ENCODE measurements around the gene SNX10.

Gene SNX10

DNA sequence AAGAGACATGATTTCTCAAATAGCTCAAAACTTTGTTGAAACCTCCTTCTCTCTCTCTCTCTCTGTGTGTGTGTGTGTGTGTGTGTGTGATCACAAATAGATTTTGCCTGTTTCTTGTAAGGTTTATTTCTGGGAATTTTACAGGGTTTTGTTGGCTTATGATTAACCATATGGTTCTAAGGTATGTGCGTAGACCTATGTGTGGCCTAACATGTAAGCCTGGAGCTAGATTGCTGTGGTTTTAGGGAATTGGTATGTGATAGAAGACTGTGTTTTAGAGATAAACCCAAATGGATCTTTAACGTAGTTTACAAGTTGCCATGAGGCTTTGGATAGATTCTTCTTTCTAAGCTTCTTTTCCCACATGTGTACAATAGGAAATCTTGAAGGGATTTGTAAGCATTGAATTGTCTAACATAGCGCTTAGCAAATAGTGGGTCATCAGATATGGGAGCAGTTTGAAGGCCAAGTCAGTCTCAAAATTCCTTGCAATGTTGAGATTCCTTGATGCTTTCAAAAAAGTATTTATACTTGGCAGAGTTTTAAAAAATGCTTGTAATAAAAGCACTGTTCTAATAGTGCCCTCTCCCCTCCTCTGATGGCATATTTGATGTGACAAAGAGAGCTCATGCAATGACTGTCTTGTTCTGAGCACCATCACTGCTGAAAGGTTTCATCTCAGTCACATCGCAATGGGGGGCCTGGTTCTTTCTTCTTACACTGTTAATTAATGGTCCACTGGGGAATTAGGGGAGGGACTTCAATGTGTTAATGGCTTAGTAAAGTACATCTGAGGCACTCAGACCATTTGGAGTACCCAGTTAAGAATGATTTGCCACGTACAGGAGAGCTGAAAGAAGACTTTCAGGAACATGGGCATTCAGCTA lies 118.2 kb downstream of the SNX10 start:
- DNase-seq, result no peak

DNA sequence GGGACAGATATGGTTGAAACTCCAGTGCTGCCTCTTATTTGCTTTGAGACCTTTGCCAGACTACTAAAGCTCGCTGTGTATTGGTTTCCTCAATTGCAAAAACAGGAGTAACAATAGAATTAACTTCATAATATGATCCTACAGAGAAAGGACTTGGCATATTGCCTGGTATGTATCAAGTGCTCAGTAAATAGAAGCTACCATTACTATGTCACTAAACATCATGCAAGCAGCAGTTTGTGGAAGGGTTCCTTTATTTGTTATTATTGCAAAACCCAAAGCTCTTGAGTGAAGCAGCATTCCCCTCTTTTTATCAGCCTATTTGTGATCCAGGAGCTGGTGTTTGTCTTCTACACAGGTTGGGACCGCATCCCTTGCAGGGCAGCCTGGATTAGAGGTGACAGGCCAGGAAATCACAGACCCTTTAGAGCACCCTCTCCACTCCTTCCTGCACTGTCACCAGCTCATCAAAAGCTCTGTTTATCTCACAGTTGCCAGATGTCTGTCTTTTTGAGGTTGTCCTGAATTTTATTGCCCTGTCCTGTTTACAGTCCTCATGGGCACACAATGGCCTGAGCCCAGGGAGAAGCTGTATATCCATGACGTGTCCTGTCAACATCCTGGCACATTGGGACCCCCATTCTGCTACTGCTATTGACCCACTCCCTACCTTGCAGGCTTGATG lies 121.5 kb downstream of the SNX10 start:
- DNase-seq, result no peak

DNA sequence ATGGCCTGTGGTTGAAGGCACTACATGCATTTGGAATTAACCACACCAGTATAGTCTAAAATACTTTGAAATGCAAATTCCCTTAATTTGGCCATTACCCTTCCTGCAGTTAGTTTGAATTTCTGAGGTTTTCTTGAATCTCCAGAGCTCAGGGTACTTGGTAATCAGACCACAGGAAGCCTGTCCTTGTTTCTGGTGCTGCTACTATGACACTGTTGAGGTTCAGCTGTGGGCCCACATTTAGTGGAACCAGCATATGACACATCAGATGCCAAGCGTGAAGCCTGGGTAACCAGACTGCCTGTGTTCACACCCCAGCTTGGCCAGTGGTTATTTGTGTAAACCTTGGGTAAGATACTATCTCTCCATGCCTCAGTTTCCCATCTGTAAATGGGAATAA lies 124.3 kb downstream of the SNX10 start:
- DNase-seq, result no peak

DNA sequence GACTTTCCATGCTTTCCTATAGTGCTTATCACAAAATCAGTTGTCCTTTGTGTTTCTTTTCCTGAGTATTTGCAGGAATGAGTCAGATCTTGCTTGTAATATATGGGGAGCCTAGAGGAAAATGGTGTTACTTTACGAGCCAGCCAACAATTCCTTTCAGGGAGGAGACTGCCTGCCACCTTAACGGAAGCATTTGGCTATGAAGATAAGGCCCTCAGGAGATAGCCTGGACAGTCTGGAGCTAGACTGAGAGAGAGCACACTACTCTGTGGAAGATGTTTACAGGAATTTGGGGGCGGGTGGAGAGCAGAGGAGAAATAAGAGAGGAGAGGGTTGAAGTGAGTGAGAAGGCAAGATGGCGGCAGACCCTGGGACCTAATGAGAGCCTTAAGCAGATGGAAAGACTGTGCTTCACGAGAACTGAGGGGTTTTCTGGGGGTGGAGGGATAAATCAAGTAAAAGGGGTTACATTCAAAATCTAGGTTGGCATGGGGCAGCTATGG lies 126.3 kb downstream of the SNX10 start:
- DNase-seq, result no peak

DNA sequence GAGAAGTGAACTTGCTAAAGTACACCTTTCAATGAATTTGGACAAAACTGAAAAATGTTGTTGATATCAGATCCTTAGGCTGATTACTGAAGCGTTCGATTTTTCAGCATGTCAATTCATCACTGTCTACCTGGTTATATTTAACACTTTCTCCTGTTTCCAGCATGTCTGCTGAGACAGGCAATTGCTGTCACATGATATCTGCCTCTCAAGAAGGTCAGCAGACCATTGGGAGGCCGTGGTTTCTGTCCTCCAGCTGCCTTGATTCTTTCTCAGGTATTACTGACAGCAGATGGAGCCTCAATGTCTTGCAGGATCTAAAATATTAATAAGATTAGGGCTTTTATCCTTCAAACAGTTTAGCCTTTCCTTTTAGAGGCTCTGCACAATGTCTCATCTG lies 127.5 kb downstream of the SNX10 start:
- no peak for DNase-seq

DNA sequence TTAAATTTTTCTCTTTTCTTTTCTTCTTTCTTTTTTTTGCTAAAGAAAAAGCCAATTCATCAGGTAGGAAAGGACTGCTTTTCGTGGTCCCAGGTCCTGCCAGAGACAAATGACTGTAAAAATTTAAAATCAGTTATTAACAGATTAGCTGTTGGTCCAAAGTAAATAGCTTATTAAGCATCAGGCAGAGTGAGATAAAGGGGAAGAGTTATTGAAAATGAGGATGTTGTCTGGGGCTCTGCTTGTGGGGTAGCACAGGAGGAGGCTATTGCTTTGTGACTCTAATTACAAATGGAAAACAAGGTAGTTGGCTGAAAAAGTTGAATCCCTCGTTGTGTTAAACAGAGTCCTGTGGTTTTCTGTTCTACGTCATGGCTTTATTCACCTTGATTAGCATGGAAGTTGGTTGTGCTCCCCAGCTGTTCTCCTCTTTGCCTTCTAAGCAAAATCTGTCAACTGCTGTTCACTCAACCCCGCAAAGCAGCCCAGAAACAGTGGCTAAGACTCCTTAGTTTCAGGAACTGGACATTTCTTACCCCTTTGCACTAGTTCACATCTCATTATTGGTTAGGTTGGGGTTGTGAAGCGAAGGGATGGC lies 128.9 kb downstream of the SNX10 start:
- no peak for DNase-seq

DNA sequence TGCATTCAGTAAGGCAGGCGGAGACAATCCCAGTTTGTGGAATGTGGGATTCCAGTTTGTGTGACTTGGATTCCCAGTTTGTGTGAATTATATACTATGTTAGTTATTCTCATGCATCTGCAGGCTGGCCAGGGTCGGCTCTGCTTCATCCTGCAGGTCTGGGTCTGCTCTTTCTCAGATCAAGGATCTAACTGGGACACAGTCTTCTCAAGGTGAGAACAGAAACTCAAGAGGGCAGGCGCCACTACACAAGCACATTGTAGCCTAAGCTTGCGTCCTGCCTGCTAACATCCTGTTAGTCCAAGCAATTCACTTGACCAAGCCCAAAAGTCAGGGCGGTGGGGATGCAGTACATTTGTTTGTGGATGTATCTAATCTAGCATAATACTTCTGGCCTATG lies 131.1 kb downstream of the SNX10 start:
- DNase-seq, result no peak

- DNase-seq, result no peak
Measured at GRCh38 chr7:26423436-26423835, 131.8 kb downstream of the SNX10 start.
